ENCODE measurements around the gene EFHC1. TPM values are rescaled to one million over a fixed set of nuclear protein-coding genes. Genes with fewer than 3 reads are reported as not detected.

Gene EFHC1
- polyA plus RNA-seq, 10 donors, result 14.1 to 36.4 (median 21.2) TPM

- no peak for DNase-seq
Observed at GRCh38 chr6:52516943-52517342, 96.8 kb downstream of the EFHC1 start.

DNA sequence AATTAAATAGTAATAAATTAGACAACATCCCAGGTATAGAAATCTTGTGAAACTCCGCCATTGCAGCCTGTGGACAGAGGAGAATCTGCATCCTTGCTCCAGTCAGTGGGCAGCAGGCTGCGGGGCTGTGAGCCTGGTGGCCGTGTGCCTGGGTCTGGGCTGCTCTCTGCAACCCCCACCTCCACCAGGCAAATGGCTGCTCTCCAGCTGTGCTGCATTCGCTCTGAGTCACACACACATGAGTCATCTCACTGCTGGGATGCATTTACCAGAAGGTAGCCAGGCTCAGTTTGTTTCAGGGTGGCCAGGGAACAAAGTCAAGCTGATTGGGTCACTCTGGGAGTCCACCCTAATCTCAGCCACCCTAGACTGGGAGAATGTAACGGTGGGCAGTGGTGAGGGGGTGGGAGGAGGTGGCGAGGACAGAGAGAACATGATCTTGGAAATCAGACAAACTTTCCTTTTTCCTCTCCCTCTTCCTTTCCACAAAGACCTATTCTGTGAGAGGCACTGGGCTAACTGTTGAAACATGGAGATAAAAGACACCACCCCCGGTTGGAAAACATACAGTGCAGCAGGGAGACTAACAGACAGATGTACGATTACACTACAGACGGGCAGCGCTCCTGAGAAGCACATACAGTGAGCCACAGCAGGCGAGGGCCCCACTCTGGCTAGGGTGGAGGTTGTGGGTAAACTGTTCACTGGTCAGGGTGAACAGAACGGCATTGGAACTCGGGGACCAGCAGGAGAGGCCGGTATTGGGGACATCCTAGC is 97.5 kb downstream of the EFHC1 start:
- peak; percentile 88 to 94 (median 93) for DNase-seq

DNA sequence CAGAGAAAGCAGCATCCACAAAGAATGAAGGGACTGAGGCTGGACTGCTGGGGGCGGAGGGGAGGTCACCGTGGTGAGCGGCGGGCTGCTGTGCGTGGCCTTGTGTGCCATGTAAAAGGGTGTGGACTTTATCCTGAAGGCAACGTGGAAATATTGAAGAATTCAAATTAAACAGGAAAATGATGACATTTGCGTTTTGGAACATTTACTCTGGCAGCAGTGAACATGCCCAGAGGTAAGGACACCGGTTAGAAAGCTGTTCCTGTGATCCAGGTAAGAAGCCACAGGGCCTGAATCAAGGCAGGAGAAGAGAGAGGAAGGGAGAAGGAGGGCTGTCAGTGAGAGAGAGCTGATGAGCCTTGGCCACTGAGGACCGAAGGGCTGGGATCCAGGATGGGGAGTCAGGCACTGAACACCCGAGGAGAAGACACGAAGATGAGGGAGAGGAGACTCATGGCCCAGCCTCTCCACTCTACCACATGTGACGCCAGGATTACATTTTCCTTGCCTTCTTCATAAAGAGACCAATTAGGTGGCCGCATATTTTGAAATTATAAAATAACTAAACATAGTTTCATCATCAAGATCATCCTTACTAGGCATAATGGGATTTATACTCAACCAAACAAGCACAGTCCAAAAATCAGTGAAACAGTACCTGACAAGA is 98.3 kb downstream of the EFHC1 start:
- no peak for DNase-seq

GRCh38 chr6:52519618-52520017 is 99.5 kb downstream of the EFHC1 start:
- no peak for DNase-seq

- DNase-seq, result no peak
Observed at GRCh38 chr6:52522151-52522626, 102.0 kb downstream of the EFHC1 start.

DNA sequence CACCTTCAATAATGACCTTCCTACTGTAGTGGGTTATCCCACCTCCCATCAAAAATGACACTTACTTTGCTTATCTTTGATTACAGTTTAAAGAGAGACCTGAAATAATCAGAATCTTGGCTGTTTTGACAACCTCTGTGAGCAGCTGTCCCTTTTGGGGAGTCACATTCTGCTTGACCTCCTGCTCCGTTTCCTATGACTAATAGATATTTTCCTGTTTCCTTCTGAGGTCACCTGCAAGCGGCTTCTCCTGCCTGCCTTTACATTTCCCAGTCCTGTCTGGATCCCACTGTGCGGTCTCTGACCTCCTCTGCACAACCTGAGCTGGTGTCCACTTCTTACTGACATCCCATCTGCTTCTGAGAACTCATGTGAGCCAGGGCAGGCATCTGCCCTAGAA is 102.5 kb downstream of the EFHC1 start:
- DNase-seq, result no peak

- no peak for DNase-seq
Observed at GRCh38 chr6:52523378-52524142, 103.4 kb downstream of the EFHC1 start.

DNA sequence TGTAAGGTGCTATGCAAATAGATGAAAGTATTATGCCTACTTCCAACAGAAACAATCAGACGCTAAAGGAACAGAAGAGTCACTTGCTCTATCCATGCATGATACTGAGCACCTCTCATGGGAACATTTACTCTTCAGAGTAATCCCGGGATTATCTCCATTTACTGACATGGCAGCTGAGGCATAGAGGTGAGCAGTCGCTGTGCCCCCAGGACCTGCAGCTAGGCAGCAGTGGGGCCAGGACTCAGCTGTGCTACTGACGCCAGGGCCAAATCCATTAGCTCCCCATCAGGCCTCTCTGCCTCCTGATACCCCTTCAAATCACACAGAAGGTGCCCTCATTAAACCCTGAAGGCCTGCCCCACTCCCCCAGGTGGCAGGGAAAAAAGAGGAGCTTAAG is 104.8 kb downstream of the EFHC1 start:
- no peak for DNase-seq

DNA sequence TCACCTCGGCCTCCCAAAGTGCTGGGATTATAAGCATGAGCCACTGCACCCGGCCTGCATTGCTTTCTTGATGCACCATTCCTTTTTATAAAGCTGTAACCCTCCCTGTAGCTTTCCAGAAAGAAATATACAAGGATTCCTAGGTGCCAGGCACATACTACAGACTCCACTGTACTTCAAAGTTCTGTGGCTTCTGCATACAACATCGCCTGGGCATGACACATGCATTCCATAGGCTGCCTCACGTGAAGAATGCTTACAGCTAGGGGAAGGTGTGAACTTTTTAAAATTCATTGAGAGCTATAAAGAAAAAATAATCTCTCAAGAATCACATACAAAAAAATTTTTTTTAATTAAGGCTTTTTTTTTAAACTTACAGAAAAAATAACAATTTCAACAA is 106.5 kb downstream of the EFHC1 start:
- DNase-seq, result no peak

DNA sequence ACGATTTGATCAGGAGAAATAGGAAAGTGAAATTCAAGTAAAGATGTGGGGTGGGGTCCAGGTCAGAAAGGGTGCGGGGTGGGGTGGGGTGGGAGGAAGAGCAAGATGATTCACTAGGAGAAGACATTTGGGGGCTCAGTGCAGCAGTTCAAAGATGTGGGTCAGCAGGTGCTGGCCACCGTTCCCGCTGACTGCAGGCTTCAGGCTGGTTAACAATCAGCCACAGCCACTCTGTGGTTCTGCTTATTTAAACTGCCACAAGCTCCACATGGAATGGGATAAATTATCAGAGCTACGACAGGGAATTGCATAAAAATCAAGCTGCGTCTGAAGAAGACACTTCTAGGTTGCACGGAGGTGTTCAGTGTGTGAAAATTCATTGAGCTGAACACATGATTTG is 107.3 kb downstream of the EFHC1 start:
- DNase-seq, result no peak

- no peak for DNase-seq
Observed at GRCh38 chr6:52529311-52529710, 109.2 kb downstream of the EFHC1 start.

- DNase-seq, result no peak
Observed at GRCh38 chr6:52530351-52530750, 110.2 kb downstream of the EFHC1 start.

- no peak for DNase-seq
Observed at GRCh38 chr6:52531396-52531795, 111.3 kb downstream of the EFHC1 start.

GRCh38 chr6:52531834-52532233 is 111.7 kb downstream of the EFHC1 start:
- DNase-seq, result no peak

GRCh38 chr6:52532457-52532856 is 112.3 kb downstream of the EFHC1 start:
- DNase-seq, result no peak

- DNase-seq, result no peak
Observed at GRCh38 chr6:52533491-52533890, 113.3 kb downstream of the EFHC1 start.

DNA sequence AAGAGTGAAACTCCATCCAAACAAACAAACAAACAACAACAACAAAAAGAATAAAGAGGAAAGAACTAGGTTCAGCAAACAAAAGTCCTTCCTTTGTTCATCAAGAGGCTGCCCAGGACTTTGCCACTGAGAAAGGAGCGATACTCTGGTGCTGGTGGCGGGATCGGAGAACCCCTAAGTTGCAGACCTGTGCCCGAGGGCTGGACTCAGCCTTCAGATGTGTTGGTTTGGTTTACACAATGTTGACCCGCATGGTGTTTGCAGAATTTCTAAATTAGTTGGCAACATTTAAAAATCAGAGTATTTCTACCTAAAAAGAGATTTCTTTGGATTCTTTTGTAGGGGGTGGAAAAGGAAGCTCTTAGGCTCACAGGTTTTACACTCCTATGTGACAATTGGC is 114.2 kb downstream of the EFHC1 start:
- DNase-seq, result no peak

DNA sequence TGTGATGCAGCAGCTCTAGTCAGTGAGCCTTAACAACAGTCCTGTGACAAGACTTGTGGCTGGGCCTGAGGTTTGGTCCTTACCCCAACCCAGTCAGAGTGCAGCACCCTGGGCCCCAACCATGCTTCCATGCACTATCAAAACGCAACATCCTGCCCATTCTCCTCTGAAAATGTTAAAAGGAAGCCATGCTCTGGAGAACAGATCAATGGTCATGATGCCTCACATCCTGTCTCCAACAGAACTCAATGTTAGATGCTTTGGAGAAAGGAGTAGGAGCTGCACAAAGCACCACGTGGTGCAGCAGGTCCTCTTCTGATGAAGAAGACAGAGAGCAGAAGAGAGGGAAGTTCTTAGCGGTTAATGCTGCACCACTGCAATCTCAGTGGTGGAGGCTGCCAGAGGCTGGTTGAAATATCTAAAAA is 114.8 kb downstream of the EFHC1 start:
- no peak for DNase-seq

DNA sequence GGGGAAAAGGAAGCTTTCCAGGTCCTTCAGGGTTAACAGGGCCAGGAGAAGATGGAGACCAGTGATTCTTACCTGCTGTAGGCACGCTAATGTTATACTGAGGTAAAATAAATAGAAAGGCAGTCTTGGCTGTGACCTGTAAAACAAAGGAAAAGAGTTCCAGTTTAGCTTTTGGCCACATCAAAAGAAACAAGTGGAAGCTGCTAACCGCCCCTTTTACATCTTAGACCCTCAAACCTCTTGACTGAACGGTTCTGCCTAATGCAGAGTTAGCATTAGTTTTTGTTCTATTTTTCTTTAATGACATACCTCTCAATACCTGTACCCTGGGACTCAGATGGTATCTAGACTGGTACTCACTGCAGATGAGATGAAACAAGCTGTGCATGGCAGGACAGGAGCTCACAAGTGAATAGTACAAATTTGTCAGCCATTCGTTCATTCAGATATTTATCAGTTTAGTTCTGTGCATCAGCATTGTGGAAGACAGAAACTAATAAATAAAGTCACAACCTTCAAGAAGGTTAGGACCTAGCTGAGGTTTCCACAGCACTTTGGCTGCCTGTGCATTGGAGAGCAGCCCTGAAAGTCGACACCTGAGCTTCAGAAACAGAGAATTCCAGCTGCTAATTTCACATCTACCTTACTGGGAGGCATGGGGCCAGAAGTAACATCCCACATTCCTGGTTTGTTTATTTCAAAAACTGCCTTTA is 115.7 kb downstream of the EFHC1 start:
- DNase-seq, result no peak

- no peak for DNase-seq
Observed at GRCh38 chr6:52536424-52536916, 116.3 kb downstream of the EFHC1 start.

GRCh38 chr6:52537001-52537753 is 117.0 kb downstream of the EFHC1 start:
- DNase-seq, result no peak

Measured in muscle of back (tissue), 11 donors.